GM21737 (cell line): ENCODE results near the gene PWWP2B.

Source experiments
- ATAC-seq: cut with Tn5 transposase; IDR thresholded peaks from one replicate; pipeline ENCODE4 v1.9.1; 2021; ENCODE audit warnings: mild to moderate bottlenecking, moderate library complexity; ENCODE audit not compliant: unreplicated experiment

The PWWP2B gene

GRCh38 chr10:132404911-132405462 is 8.0 kb downstream of the PWWP2B start:
- no peak for ATAC-seq

GRCh38 chr10:132405463-132405991 is 8.5 kb downstream of the PWWP2B start:
- no peak for ATAC-seq

DNA sequence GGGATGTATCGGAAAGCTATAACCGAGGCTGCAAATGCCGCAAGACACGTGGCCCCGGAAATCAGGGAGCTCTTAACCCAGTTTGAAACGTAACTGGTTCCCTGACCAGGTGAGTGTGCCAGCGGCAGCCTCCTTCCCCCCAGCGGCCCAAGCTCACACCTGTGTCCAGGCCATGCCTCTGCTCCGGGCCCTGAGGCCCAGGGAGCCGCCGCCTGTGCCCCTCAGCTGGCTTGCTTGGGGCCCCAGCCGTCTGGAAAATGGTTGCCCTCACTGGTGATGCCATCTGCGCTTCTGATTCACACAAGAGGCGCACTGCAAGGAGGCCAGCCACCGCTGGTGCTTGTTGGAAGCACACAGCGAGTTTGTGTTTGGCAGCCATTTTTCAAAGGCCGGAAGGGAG is 9.2 kb downstream of the PWWP2B start:
- no peak for ATAC-seq

GRCh38 chr10:132406750-132407149 is 9.8 kb downstream of the PWWP2B start:
- no peak for ATAC-seq

DNA sequence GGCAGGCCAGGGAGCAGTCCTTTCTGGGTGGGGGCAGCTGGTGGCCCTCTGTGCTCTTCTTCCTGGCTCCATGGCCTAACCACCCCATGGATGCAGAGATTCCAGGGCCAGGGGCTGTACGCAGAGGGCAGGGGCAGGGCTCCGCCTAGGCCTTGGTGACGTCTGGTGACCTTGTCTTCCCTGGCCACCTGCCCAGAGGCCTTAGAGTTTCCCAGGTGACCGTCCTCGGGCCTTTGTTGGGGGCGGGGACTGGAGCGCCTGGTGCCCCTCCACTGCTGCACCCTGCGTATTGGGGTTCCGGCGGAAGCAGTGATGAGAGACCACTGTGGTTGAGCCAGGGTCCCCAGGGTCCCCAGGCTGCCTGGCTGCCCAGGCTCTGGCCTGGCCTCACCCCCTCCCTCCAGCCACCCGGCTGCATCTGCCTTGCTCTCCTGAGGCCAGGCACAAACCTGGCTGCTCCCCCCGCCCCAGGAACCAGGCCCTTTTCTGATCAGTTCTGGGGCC is 10.3 kb downstream of the PWWP2B start:
- no peak for ATAC-seq

- no peak for ATAC-seq
Observed at GRCh38 chr10:132407846-132408278, 10.9 kb downstream of the PWWP2B start.

DNA sequence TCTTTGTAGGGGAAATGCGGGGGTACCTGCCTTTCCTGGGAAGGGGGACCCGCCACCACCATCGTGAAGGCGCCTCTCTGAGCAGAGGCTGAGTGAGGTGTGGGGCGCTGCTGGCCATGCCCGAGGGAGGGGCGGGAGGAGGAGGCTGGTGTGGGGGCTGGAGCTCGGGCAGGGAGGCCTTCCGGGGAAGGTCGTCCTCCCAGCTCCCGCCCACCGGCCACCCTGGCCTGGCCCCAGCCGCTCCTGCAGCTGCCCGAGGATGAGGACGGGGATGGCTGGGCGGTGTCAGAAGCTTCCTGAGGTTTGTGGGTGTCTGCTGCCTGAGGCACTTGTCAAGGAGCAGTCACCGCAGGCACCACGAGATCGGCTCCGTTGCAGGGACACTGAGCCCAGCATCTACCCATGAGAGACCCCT is 11.4 kb downstream of the PWWP2B start:
- no peak for ATAC-seq

- ATAC-seq: no peak
Observed at GRCh38 chr10:132408823-132409666, 12.0 kb downstream of the PWWP2B start.

DNA sequence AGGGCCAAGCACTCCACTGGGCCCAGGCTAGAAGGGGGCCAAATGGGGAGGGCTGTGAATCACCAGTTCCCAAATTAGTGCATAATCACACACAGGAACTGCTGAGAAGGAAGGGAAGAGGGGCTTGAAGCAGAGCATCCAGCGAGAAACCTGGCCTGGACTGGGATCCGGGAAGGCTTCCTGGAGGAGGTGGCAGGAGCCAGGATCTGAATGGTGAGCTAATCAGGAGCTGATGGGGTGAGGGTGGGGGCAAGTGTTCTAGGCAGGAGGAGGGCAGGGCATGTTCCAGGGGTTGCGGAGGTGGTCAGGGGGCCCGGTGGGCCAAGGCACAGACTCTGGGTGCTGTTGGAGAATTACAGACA is 12.6 kb downstream of the PWWP2B start:
- no peak for ATAC-seq

DNA sequence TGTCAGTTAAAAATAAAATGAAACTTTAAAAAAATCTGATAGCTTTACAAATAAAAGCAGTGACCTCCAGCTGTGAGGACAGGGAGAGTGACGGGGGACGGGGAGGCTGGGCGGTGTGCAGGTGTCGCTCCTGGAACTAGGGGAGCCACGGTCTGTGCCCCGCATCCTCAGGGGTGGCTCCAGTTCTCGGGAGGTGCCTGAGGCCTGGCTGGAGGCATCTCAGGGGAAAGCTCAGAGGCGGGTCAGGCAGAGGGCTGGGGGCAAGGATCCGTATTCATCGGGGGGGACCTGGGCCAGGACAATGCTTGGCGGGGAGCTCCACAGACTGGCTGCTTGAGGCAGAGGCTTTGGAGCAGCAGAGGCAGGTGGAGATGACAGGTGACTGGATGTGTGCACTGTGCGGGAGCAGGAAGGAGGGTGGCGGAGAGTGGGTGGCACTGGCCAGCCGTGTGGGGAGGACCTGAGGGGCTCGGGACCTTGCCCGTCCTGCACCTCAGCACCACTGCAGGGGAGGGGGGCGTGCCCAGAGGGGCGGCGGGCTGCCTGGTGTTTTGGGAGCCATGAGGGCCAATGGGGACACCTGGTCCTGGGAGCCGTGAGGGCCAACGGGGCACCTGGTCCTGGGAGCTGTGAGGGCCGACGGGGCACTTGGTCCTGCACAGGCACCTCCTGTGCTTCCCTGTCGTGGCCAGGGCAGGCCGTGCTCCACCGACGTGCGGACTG is 13.2 kb downstream of the PWWP2B start:
- no peak for ATAC-seq

GRCh38 chr10:132410779-132411532 is 14.0 kb downstream of the PWWP2B start:
- ATAC-seq: no peak

DNA sequence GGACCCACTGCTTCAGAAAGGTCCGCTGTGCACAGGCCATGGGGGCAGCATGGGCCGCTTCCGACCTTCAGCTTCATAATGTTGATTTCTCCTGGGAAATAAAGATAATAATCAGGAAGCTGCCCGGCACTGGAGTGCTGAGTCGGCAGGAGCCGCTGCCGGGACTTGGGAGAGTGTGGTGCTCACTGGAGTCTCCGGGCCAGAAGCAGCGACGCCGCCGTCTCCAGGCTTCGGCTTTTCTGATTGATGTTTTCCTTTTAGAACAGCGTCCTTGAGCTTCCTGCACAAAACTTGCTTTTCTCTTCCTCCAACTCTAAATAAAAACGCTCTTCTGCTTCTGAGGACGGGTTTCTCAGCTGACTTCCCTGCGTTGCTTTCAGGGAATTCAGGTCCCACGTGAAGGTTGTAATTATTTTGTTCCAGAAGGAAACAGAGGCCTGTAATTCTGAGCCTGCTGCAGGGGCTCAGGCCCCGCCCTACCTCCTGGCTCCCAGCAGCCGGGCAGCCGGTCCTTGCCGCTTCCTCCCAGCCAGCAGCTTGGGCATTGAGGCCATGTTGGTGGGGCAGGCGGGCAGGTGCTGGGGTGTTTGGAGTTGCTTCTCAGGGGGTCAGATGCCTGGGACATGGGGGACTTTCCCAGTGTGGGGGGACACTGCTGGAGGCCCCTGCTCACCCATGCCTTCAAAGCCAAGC is 14.7 kb downstream of the PWWP2B start:
- ATAC-seq: no peak

DNA sequence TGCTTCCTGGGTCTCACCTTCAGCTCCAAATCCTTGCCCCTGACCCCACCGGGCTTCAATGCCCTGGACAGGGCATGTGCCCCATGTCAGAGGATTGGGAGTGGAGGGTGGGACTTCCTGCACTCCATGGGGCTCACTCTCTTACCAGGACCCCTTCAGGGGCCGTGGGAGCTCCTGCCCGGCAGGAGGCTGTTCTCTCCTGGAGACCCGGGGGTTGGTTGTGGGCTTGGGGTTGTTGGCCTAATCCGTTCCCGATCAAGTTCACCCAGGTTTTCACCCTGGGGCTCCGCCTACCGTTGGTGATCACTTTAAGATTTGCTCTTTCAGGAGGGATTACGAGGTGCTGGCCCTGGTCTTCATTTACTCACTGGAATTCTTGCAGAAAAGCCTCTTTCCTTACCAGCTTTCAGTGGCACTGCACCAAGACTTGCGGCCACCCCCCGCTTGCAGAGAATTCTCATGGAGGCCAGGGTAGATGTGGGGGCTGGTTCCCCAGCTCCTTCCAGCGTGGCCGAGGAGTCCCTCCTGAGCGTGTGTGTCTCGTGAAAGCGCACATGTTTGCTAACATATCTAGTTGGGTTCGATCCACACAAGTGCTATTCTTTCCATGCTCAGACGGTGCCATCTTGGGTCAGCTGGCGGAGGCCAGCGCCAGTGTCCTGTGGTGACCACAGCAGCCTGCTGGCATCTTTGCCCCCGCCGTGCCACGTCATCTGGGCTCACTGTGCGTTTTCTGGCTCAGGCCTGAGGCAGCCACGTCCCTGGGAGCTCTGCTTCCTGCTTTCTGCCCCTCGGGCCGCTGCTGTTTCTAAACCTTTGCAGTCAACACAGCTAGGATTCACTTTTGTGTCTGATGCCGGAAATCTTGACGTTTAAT is 15.6 kb downstream of the PWWP2B start:
- ATAC-seq: no peak

GRCh38 chr10:132413226-132414205 is 16.5 kb downstream of the PWWP2B start:
- ATAC-seq: no peak

- ATAC-seq: no peak
Observed at GRCh38 chr10:132414402-132415016, 17.5 kb downstream of the PWWP2B start.

- ATAC-seq: no peak
Observed at GRCh38 chr10:132415255-132415654, 18.3 kb downstream of the PWWP2B start.

DNA sequence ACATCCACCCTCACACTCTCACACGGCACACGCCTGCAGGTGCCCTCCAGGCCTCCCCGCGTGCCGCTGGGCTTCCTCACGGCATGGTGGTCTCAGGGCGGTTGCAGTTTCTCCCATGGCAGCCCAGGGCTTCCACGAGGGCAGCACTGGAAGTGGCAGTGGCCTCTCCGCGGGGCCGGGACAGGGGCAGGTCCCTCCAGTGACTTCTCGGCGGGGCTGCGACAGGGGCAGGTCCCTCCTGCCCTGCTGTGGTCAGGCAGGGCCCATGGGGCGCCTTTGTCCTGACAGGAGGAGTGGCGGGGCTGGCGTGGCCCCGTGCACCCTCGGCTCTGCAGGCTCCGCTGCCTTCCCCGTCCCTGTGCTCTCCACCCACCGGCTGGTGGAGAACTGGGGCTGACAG is 19.0 kb downstream of the PWWP2B start:
- no peak for ATAC-seq
